NCI-H1048 (cell line): ENCODE data around the gene HIVEP3.

Source experiments
- DNase-seq: peaks from one replicate; lab custom pipeline; 2025; lab: John Stamatoyannopoulos, UW

The HIVEP3 gene

DNA sequence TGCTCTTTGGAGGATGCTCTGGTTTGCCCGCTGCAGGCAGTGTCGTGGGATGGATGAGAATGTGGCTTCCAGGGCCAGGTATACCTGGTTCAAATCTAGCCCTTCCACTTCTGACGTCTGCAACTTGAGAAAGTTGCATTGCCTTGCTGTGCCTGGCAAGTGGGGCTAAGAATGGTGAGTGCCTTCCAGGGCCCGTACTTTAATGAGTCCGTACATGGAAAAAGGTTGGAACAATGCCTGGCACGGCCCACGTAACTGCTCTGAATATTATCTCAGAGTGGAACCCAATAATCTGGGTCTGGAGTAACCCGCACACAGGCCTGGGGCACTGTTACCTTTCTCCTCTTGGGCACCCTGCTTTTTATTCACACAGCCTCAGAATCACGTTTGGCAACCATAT, 287.6 kb downstream of the HIVEP3 start:
- DNase-seq = no peak

DNA sequence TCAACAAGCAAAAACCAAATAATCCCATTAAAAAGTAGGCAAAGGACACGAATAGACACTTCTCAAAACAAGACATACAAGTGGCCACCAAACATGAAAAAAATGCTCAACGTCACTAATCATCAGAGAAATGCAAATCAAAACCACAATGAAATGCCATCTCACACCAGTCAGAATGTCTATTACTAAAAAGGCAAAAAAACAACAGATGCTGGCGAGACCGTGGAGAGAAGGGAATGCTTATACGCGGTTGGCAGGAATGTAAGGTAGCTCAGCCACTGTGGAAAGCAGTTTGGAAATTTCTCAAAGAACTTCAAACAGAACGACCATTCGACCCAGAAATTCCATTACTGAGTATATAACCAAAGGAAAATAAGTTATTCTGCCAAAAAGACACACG, 289.2 kb downstream of the HIVEP3 start:
- no peak for DNase-seq

DNA sequence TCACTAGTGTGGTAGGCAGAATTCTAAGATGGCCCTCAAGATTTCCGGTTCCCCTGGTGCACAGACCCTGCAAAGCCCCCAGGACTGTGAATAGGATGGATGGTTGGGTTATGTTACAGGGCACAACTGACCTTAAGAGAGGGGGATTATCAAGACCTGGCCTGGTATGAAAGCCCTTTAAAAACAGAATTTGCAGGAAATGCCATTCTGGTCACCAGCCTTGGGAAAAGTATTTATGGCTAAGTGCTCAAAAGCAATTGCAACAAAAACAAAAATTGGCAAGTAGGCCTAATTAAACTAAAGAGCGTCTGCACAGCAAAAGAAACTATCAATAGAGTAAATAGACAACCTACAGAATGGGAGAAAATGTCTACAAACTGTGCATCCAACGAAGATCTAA, 289.6 kb downstream of the HIVEP3 start:
- no peak for DNase-seq

DNA sequence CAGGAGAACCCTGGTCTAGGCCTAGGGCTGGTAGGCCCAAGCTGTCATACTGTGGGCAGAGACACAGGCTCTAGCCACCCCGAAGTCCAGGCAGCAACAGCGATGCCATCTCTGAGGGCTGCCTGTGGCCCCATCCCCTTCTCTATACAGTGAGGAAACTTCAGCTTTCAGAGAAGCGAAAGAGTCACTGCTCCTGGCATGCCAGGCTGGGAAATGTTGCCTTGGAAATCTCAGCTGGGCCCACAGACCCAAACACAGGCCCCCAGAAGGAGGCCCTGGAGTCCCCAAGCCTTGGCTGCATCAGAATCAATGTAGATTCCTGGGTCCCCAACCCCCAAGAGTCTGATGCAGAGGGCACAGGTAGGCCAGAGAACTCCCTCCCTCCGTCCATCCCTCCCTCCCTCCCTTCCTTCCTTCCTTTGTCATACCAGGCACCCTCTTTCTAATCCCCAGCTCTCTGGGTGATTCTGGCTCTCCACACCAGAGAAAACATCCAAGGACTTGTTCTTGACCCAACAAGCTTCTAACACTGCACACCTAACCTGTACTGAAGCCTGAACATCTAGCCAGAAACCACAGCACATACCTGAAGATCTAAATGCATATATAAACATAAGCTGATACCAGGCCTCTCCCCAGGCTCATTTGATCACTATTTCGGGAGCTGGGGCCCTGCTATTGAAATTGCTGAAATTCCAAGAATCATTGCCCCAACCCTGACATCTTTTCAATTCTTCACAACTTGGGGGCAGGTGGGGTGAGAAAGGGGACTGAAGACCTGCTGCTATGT, 291.0 kb downstream of the HIVEP3 start:
- DNase-seq = no peak

DNA sequence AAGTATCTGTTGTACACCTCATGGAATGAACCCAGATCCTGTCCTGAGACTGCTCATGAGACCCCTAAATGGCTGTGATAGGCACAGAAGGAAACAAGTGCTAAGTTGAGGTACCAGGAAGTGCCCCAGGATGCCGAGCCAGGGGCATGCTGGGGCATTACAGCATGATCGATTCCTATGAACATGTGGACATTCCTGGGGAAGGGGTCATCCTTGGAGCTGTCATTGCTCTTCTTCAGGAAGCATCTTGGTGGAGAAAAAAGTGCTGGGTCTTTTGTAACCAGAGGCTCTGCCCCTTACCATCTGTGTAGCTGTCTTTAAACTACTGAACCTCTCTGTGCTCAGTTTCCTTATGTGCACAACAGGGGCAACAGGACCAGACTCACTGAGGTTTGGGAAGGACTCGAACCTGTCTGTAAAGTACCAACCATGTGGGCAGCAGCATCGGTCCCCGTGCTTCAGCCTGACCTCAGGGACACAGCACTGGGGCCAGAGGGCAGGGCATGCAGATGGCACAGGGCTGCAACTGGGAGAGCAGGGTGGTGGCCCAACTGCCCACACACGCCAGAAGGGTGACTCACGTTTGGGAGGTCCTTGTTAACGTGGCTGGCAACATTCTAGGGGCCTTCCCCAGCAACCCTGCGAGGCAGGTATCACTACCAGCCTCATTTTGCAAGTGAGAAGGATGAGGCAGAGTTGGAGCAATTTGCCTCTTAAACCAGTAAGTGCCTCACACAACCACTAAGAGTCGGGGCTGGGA, 291.9 kb downstream of the HIVEP3 start:
- DNase-seq = no peak

DNA sequence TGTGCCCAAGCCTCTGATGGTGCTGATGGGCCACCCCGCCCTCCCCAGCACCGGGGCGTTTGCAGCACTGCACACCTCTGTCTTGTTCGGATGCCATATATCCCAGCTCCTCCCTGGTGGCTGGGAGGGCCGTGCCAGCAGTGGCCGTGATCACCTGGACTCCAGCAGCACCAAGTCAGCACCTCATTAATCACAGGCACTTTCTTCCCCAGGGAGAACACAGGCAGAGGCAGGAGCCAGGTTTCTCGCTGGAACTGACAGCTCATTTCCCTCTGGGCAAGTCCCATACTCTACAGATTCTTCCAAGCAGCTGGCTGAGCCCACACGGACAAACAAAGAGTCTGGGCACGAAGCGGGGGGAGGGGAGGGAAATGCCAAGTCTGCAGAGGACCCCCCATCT, 292.6 kb downstream of the HIVEP3 start:
- no peak for DNase-seq

DNA sequence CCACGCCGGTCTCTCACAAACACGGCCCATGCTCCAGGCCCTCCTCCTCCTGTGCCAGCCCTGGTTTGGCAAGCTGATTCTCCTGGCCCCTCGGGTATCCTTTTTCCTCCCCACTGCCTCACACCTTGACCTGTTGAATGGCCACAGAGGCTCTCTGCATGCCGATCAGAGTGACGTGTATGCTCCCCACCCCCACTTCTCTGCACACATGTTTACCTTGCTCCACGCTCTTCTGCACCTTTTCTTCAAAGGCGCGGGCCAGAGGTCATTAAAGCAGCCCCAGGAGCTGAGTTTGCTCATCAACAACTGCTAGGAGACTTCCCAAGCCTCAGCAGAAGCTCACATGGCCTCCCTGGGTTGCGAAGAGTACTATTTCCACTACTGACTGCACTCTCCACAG, 295.0 kb downstream of the HIVEP3 start:
- DNase-seq = no peak

DNA sequence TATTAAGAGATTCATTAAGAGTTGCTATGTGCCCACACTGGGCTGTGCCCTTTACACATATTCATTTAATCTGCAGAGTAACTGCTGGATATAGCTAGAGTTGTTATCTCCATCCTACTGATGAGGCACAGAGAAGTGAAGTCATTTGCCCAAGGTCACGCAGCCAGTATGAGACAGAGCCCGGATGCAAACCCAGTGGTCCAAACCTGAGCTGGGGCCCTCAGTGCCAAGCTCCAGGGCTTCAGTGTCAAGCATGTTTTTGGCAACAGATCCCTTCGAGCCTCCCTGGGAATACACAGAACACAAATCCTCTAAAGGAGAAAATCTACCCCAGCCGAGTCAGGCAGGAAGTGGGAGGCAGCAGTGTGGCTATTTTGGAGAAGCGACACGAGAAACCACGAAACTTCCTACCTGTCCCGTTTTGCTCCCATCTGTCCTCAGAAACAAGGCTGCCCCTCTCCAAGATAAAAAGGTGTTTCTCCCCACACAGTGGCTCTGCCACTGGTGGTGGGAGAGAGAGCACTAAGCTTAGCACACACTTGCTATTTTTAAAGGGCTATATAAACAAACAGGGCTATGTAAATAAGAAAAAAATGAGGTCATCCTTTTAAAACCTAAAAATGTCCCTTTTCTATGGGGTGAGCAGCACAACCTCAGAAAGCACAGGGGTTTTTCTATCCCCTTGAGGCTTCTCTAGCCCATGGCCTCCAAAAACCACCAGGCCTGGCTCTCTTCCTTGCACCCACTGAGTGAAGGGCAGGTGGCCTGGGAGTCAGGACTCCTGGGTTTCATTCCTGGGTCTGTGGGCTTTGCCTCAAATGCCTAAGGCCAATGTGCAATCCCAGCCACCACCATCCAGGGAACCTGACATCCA, 295.6 kb downstream of the HIVEP3 start:
- DNase-seq = no peak

DNA sequence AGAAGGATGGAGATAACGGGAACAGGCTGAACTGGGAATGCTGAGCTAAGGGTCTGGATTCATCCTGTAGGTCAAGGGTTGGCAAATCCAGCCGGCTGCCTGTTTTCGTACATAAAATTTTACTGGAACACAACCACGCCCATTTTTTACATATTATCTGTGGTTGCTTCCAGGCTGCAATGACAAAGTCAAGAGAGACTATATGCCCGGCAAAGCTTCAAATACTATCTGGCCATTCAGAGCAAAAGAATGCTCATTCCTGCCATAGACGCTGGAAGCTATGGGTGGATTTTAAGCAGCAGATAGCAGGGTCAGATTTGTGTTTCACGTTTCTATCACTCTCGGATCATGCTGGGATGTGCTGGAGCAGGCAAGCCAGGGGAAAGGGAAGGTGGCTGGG, 296.3 kb downstream of the HIVEP3 start:
- no peak for DNase-seq

DNA sequence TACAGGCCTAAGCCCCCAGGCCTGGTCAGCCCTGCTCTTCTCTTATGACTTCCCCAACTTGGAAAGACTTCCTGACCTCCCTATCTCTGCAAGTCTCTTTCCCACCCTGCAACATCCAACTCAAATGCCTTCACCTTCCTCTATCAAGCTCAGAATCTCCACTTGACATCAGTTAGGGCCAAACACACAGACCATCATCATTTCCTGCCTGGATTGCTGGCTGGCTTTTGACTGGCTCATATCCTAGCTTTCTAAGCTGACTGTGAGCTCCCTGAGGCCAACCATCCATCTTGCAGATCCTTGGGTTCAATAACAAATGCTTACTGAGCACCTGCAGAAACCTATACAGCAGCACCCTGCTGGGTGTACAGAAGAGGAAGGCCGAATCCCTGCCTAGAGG, 296.9 kb downstream of the HIVEP3 start:
- DNase-seq = no peak

DNA sequence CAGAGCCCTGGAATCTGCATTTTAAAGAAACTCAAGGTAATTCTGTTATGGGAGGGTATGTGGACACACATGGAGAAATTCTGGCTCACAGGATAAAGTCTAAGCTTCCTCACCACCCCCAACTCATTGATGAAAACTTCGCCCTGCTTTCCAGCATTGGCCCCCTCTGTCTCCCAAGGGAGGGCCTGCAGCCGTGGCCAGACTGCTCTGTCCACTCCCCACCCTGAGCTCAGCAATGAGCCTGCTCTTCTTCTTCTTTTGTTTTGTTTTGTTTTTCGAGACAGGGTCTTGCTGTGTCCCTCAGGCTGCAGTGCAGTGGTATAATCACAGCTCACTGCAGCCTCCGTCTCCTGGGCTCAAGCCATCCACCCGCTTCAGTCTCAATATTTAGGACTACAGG, 297.5 kb downstream of the HIVEP3 start:
- no peak for DNase-seq

DNA sequence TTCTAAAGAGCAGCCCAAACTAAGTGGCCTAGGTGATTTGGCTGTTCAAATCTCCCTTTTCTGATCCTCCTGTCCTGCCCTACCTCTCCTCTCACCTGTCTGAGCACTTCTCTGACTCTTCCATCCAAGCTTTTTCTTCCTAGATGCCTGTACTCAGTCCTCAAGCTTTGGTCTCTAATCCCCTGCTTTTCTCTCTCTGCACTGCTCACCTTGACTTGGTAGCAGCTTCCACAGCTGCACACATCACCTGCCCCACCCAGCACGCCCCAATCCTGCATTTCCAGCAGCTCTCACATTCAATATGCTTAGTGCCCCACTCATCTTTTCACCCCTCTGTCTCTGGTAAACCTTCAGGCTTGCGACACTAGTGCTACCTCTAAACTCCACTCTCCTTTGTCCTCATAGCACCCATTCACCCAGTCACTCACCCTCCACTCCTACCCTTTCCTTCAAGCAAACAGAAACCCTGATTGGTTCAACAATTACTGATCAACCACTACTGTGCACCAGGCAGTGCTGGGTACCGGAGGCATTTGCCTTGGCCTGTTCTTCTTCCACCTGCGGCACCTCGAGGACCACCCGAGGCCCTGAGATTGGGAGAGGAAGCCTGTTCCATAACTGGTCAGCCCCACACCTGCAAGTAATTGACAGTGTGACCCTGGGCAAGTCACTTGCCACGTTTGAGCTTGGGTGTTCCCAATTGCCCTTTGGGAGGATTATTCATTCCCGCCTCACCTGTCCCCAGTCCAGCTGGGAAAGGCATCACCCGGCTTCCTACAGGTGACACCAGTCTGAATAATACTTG, 298.2 kb downstream of the HIVEP3 start:
- no peak for DNase-seq

DNA sequence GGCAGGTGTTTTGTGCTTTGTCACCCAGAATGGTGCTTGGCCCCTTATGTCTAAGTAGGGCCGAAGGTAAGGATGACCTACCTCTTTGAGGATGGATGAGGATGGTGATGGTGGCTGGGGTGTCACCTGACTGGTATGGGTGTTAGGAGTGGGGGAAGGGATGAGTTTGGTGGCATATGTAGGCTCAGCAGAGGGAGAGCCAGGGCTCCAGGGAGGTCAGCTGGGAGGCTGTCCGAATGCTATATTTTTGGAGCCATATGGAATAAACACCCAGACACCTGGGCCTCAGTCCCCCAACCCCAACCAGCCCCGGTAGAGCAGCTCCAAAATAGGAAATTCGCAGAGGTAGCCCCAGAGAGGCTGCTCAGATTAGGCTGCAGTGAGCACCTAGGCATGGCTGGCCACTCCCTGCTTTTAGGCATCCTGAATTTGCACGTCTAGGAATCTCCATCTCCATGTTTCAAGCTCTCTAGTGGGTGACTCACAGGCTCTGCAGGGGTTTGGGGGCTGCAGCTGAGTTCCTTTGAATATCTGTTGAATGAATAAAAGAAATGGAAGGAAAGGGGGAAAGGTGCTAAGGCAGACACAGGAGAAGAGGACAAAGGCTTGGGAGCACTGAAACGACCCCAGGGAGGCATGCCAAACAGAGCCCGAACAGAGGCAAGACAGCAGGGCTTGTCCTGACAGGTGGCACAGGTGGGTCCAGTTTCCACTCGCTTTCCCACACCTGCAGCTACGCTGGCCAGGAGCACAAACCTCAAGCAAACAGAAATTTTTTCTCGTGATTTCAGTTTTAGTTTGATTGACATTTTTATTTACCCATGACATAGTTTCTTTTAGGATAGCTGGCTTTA, 299.0 kb downstream of the HIVEP3 start:
- no peak for DNase-seq

DNA sequence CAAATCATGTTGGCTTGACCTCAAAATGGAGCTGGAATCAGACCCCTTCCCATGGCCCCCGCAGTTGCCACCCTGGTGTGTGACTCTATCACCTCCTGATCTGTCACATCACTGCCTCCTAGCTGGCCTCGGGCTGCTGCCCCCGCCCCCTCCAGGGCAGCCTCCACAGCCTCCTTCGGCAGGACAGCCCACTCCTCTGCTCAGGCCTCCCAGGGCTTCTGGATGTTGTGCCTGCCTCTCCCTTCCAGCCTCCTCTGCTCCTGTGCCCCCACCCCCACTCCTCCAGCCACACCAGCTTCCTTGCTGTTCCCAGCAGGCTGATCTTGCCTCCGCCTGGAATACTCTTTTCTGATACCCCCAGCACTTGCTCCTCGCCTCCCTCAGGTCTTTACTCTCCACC, 299.9 kb downstream of the HIVEP3 start:
- no peak for DNase-seq

DNA sequence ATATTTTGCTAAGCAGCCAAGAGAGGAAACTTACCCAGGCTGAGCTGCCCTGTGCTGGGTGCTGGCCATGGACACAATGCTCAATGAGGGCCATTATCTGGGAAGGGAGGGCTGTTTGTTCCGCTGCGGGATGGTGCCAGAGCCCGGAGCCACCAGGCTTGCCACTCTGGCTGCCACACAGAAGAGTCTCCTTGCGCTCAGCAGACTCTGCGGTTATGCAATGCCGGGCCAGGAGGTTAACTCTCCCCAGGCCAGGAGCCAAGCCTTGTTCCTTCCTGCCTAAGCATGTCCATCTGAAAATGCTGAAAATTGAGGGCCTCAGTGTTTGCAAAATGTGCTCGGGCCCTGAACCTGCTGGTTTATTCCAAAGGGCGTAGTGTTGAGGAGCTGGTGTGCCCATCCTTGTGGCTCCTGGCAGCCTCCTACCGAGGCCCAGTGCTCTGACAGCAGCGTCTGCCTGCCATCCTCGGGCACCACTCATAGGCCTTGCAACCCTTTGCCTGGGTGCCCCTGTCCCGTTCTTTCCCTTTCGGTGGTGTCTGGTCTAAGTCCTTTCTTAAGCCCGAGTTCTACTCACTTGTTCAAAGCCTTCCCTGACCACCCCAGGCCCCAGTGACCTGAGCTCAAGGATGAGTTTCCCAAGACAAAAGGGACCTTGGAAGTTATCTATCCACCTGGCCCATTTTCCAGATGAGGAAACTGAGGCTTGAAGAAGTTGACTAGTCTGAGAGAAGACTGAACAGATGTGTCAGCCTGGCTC, 300.5 kb downstream of the HIVEP3 start:
- no peak for DNase-seq

DNA sequence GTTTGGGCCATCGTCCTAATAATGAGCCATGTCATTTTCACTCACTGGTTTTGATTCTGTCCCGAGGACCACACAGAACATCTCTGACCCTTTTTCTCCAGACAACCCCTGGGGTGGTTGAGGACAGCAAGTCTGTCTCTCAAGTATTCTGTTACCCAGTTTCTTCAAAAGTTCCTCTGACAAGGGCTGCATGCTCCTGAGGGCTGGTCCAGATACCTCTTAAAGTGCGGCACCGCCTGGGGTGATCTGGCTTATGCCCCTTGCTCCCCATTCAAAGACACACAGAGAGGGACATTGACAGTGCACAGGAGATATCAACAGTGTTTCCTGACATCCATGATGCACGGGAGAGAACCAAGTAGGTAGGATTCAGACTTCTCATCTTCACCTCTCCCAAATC, 301.4 kb downstream of the HIVEP3 start:
- DNase-seq = no peak

DNA sequence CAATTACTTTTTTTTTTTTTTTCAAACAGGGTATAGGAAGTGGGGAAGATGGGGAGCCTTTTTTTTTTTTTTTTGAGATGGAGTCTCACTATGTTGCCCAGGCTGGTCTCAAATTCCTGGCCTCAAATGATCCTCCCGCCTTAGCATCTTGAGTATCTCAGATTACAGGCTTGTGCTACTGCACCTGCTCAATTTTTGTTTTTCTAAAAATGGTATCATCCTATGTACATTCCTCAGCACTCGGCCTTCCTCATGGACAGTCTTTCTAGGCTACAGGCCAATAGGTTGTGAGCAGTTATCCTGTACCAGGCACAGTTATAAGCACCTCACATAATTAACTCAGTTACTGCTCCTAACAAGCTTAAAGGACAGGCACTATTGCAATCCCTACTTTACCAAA, 302.2 kb downstream of the HIVEP3 start:
- no peak for DNase-seq

DNA sequence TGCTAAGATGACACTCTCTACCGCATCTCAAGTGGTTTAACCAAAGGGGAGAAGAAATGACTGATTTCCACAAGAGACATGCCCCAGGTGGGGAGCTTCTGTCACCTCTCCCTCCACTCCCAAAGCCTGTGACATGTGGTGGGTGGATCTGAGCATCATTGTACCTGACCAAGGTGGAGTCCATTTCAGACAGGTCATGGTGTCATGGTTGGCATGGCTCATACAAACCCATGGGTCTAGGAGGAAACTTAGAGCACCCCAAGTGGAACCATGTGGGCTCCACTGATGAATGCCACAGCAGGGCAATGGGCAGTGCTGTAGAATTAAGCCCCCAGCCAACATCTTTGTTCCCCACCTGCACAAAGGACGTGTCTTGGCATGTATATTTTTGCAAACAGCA, 302.7 kb downstream of the HIVEP3 start:
- DNase-seq = no peak

DNA sequence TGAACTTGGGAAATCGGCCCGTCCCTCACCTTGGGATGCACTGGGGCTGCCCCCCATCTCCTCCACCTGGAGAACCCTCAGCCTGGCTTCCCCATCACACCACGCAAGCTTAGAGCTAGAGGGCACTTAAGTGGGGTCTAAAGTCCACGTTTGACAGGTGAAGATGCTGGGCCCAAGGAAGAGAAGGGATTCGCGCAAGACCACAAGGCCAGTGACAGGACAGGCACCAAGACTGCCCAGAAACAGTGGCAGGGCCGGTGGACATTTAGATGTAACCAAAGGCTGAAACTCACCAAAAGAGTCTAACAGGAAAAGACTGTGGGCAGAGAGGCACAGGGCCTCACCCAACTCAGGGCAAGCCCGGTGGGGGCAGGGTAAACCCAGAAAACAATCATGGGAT, 303.4 kb downstream of the HIVEP3 start:
- DNase-seq = no peak

DNA sequence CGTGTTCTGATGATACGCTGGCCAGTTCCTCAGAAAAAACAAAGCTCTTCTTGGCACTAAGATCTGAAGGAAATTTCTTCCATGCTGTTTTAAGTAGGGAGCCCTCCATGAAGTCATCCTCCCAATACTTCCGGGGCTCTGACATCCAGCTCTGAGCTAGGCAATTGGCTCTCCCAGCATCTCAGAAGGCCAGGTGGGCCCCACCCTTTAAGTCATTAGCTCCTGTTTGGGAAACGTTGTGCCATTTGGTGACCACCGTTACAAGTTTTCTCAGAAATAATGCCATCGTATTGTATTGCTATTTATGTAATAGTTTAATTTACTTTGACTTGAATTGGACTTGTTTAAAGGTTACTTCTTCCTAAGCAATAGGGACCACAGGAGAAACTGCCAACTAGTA, 303.9 kb downstream of the HIVEP3 start:
- DNase-seq = no peak
